ENCODE results near the gene COLQ.
"Not testable (repeated sequence)": the region's sequence is repeated elsewhere in the genome, so short reads cannot be mapped to it uniquely, and the experiment has no call there.

COLQ gene

GRCh38 chr3:15458212-15458780 lies 63.2 kb downstream of the COLQ start:
- CTCF ChIA-PET, result no interaction called here
- POLR2A ChIA-PET, result no interaction called here
- no peak for TF ChIP-seq CTCF (IDR thresholded peaks at IDR 0.05; ENCODE audit: insufficient read depth, low read length, missing control alignments)
- H3K4me3 ChIP-seq (ENCODE audit: low read depth, low read length), result no peak overlapping the region
- no peak for DNase-seq (ENCODE audit: low read depth, low spot score)

DNA sequence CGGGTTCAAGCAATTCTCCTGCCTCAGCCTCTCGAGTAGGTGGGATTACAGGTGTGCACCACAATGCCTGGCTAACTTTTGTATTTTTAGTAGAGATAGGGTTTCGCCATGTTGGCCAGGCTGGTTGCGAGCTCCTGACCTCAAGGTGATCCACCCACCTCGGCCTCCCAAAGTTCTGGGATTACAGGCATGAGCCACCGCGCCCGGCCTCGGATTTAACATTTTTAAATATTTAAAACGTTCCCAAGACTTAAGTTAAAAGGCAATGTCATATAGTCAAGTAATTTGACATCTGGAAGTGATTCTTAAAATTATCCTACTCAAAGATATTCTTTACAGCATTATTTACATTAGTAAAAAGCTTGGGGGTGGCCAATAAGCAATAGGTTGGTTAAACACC lies 64.6 kb downstream of the COLQ start:
- DNase-seq (ENCODE audit: low read depth, low spot score); CTCF ChIA-PET; POLR2A ChIA-PET; H3K4me3 ChIP-seq (ENCODE audit: low read depth, low read length): not testable (repeated sequence)

DNA sequence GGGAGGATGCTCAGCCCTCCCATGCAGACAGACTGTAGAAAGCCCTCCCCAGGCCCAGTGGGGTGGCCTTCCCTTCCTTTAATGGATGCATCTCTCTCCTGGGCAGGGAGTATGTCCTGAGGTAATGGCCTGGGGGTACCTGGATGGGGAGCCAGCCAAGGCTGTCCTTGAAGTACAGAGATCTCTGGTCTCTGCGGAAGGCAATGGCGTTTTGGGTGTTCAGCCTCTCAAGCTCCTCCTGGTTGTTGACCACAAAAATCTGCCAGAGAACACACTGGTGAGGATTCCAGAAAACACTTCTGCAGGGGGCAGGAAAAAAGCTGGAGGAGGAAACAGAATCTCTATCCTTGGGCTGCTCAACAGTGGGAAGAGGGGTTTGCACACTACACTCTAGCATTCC lies 65.2 kb downstream of the COLQ start:
- POLR2A ChIA-PET, result no interaction called here
- no peak overlapping the region for H3K4me3 ChIP-seq (ENCODE audit: low read depth, low read length)
- no peak for TF ChIP-seq CTCF (IDR thresholded peaks at IDR 0.05; ENCODE audit: insufficient read depth, low read length, missing control alignments)
- no peak for DNase-seq (ENCODE audit: low read depth, low spot score)
- CTCF ChIA-PET, result no interaction called here

DNA sequence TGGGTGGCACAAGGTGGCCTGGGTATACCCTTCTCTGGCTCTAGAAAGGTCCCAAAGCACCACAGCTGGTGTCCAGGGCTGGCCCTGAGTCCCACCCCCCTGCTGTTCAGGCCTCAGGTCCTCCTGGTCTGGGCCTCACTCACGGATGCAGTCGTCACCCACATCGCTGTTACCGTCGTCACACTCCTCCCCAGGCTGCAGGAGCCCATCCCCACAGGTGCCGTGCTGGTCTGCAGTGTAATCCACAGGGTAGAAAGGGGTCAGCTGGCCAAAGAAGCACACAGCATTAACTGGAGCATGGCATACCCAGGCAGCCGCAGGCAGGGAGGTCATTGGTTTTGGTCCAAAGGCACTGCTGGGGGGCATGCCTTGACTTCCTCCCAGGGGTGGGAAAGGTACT lies 65.8 kb downstream of the COLQ start:
- CTCF ChIA-PET, result no interaction called here
- POLR2A ChIA-PET, result no interaction called here
- no peak for DNase-seq (ENCODE audit: low read depth, low spot score)
- TF ChIP-seq CTCF (IDR thresholded peaks at IDR 0.05; ENCODE audit: insufficient read depth, low read length, missing control alignments), result no peak
- no peak overlapping the region for H3K4me3 ChIP-seq (ENCODE audit: low read depth, low read length)

DNA sequence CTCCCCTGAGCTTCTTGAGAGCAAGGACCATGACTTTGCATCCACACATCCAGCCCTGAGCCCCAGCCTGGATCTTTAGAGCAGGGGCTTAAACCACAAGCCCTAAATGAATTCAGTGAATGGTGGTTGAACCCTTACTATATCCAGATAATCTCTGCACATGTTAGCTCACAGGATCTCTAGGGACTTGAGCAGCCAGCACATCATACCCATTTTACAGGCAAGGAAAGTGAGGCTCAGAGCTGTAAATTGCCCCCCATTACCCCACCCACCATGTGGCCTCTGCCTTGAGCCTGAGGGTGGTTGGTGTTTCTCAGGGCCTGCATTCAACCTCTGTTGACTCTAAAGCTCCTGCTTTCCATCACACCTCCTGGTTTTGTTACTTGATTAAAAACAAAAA lies 66.5 kb downstream of the COLQ start:
- no peak for TF ChIP-seq CTCF (IDR thresholded peaks at IDR 0.05; ENCODE audit: insufficient read depth, low read length, missing control alignments)
- DNase-seq (ENCODE audit: low read depth, low spot score), result no peak
- ChIA-PET CTCF (no interaction called here), POLR2A (no interaction called here)
- H3K4me3 ChIP-seq (ENCODE audit: low read depth, low read length), result no peak overlapping the region

DNA sequence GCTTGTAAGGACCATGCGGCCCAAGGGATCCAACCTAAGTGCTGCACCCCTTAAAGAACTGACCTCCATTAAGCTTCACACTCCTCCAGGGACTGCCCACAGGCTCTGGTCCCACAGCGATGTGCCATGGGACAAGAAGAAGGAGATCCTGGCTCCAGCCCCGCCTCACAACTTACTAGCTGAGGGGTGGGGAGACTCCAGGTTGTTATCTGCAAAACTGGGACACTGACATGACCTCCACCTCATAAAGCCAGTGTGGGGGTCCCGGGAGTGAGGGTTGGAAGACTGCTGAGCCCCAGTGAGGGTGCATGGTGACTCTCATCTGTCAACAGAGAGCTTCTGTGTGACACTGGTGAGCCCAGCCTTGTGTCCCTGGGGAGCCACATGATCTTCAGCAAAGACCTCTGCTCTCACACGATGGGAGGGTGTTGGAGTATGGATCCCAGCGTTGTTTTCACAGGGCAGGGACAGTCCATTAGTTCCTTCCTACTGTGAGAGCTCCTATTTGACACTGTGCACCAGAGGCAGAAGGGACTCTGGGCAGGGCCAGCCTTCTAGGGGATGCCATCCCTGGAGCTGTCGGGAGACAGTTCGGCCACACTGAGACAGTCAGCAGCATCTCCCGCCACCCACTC lies 67.4 kb downstream of the COLQ start:
- DNase-seq (ENCODE audit: low read depth, low spot score), result no peak
- CTCF ChIA-PET, result no interaction called here
- no peak overlapping the region for H3K4me3 ChIP-seq (ENCODE audit: low read depth, low read length)
- no peak for TF ChIP-seq CTCF (IDR thresholded peaks at IDR 0.05; ENCODE audit: insufficient read depth, low read length, missing control alignments)
- POLR2A ChIA-PET, result no interaction called here

- ChIA-PET POLR2A (no interaction called here), CTCF (no interaction called here)
- no peak overlapping the region for H3K4me3 ChIP-seq (ENCODE audit: low read depth, low read length)
- no peak for DNase-seq (ENCODE audit: low read depth, low spot score)
- no peak for TF ChIP-seq CTCF (IDR thresholded peaks at IDR 0.05; ENCODE audit: insufficient read depth, low read length, missing control alignments)
Observed at GRCh38 chr3:15453501-15453900, 68.0 kb downstream of the COLQ start.
